Fibroblast of skin of left quadriceps (primary cell): ENCODE measurements around the gene RNF168.
"Not testable (repeated sequence)": the region's sequence is repeated elsewhere in the genome, so short reads cannot be mapped to it uniquely, and the experiment has no call there.

Source experiments
- DNase-seq, 2 experiments: peaks; one replicate each; pipeline ENCODE4 v3.0.0-alpha.2; 2013; ENCODE audit warnings: low read depth in 2 of 2

Gene RNF168

DNA sequence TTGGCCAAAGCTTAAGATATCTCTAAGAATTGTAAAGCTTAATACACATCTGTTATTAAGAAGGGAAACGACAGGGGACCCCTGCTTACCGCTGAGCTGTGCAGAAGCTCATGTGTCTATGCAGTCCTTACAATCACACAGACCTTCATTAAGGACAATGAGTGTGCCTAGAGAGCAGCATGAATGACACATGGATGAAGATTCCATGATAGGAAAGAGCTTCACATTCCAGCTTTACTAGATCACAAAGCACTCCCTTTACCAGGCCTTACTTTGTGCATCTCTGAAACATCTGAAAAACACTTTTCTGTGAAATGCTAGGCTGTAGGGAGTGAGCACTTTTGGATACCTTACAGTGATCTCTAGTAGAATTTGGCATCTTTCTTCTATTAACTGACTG lies 32.0 kb downstream of the RNF168 start:
- peak in 1 of 2 experiments; percentile 4 for DNase-seq

DNA sequence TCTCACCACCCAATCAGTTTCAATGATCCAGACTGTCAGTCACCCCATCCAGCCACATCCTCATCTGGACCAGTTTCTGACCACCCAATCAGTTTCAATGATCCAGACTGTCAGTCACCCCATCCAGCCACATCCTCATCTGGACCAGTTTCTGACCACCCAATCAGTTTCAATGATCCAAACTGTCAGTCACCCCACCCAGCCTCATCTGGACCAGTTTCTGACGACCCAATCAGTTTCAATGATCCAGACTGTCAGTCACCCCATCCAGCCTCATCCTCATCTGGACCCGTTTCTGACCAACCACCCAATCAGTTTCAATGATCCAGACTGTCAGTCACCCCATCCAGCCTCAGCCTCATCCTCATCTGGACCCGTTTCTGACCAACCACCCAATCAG lies 33.4 kb downstream of the RNF168 start:
- not testable (repeated sequence) for DNase-seq

DNA sequence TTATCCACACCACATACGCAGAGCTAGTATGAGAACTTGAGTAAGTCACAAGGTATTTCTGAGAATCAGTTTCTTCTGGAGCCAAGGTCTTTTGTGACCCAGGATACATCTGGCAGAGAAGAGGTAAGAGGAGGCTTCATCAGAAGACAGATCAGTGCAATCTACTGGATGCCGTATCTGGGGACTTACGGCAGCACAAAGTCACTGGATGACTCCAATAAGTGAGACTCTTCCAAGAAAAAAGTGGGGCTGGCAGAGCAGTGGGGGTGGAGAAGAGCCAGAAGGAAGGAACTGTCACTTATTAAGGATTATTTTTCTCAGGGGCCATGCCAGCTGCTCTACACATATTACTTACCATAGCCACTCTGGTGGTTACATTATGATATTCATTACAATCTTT lies 39.8 kb downstream of the RNF168 start:
- DNase-seq: no peak

DNA sequence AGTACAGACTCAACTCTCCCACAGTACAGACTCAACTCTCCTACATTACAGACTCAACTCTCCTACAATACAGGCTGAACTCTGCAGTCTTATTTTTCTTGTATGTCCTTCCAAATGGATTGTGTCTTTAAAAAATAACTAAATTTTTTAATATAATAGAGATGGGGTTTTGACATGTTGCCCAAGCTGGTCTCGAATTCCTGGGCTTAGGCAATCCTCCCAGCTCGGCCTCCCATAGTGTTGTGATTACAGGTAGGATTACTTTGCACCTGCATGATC lies 40.2 kb downstream of the RNF168 start:
- no peak for DNase-seq

DNA sequence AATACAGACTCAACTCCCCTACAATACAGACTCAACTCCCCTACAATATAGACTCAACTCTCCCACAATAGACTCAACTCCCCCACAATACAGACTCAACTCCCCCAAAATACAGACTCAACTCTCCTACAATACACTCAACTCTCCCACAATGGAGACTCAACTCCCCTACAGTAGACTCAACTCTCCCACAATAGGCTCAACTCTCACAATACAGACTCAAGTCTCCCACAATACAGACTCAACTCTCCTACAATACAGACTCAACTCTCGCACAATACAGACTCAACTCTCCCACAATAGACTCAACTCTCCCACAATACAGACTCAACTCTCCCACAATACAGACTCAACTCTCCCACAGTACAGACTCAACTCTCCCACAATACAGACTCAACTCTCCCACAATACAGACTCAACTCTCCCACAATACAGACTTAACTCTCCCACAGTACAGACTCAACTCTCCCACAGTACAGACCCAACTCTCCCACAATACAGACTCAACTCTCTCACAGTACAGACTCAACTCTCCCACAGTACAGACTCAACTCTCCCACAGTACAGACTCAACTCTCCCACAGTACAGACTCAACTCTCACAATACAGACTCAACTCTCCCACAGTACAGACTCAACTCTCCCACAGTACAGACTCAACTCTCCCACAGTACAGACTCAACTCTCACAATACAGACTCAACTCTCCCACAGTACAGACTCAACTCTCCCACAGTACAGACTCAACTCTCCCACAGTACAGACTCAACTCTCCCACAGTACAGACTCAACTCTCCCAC lies 40.7 kb downstream of the RNF168 start:
- DNase-seq: not testable (repeated sequence)

DNA sequence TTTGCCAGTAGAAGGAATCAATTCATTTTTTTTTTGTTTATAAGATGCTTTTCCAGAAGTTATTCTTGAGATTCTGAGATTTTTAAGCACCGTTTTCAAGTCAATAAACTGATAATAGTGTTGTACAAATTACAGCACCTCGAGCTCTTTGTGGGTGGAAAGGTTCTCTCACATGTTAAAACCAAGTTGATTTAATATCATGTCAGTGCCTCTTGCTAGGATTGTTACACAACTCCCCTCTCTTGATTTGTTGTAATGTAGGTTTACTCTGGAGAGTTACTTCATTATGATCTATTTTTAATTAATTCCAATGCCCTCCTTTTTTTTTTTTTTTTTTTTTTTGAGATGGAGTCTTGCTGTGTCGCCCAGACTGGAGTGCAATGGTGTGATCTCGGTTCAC lies 45.5 kb downstream of the RNF168 start:
- DNase-seq: no peak

DNA sequence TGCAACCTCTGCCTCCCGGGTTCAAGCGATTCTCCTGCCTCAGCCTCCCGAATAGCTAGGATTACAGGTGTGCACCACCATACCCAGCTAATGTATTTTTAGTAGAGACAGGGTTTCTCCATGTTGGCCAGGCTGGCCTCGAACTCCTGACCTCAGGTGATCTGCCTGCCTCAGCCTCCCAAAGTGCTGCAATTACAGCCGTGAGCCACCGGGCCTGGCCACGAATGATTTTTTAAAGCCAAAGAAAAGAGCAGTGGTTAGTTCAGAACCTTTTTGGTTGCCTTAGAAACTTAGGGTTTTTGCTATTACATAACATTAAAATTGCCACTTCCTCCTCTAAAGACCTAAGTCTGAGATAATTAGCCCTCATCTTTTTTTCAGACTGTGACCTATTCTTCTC lies 46.1 kb downstream of the RNF168 start:
- not testable (repeated sequence) for DNase-seq

DNA sequence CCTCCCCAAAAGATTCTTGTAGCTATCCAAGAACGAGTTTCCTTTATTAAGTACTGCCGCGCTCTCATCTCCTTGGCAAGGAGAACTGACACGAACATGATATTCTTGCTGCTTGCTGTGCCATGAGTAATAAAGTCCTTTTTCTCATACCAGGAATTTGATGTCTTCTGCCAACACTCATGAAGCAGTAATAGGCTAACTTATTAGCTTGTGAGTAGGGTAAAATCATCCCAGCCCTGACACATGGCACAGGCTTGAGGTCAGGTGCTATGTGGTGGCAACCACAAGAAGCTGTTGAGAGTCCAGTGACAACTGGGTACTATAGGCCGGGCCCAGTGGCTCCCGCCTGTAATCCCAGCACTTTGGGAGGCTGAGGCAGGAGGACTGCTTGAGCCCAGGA lies 48.6 kb downstream of the RNF168 start:
- no peak for DNase-seq

DNA sequence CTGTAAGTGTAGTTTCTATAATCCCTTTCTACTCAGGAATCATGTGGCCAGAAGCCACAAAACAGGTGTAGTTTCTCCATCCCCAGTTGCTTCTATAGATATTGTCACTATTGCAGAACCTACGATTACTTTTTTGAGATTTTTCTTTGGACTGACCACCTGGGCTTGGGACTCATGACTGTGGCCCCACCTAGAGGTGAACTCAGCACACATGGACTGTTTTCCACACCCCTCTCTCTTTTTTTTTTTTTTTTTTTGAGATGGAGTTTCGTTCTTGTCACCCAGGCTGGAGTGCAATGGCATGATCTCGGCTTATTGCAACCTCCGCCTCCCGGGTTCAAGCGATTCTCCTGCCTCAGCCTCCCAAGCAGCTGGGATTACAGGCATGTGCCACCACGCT lies 58.2 kb downstream of the RNF168 start:
- DNase-seq: not testable (repeated sequence)

DNA sequence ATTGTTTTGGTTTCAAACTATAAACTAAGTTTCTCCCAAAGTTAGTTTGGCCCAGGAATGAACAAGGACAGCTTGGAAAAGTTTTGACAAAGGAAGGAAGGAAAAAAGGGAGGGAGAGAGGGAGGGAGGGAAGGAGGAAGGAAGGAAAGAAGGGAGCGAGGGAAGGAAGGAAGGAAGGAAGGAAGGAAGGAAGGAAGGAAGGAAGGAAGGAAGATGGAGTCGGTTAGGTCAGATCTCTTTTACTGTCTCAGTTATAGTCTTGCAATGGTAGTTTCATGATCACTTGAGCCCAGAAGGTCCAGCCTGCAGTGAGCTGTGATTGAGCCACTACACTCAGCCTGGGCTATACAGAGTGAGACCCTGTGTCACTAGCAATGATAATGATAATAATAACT lies 59.1 kb downstream of the RNF168 start:
- no peak for DNase-seq

DNA sequence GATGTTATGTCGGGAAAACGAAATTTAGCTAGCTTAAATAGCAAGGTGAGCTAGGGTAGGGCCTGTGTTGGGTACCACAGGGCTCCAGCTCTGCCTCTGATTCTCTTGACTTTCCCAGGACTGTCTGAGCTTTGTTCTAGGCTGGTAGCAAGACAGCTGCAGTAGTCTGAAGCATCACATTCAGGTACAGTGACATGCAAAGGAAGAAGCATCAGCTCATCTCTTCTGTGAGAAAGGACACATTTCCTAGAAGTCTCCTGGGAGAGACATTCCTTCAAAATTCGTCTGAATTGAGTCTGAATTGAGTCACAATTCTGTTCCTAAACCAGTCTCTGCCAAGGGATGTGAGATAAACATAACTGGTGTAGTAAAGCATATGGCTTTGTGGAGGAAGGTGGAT lies 62.9 kb downstream of the RNF168 start:
- no peak for DNase-seq

DNA sequence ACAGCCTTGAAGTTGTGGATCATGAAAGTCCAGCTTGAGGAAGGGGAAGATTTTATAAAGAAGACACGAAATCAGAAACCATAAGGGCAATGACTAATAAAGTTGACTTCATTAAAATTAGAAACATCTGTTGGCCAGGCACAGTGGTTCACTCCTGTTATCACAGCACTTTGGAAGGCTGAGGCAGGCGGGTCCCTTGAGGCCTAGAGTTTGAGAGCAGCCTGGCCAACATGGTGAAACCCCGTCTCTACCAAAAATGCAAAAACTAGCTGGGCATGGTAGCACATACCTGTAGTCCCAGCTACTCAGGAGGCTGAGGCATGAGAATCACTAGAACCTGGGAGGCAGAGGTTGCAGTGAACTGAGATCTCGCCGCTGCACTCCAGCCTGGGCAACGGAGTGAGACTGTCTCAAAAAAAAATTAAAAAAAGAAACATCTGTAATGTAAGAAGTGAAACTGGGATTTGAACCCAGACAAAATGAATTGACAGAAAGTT lies 63.5 kb downstream of the RNF168 start:
- DNase-seq: peak; percentile 84

DNA sequence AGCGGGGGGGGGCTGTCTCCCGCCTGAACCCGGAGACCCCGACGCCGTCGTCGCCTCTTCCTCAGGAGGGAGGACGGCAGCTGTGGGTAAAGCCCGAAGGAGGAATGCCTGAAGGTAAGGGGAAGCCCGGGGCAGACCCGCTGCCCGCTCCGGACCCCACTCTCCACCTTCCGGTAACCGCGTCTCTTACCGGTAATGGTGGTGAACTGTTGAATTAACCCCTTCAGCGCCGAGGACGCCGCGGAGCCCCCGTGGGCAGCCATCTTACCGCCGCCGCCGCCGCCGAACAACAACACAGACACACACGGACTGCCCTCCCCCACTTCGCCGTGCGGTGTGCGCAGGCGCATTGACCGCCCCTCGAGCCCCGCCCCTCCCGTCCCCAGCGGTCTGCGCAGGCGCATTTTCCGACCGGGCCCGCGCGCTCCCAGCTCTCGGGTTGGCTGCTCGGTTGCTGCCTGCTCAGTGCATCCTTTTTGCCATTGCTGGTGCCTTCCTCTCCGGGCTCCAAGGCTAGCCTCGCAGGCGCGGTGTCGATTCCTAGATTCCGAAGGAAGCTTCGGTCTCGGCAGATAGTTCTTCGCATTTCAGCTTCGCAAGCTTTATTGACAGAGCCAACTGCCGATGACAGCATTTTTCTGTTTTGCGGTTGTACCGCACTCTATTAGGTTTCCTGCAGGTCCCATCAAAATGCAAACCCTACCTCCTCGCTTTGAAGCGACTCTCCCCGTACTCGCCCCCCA lies 71.3 kb downstream of the RNF168 start, which contains the start of gene UBXN7:
TSS of gene UBXN7 (minus strand) at position 291 of the 743 bp plus-strand sequence. CDS start at position 263, 28 bp downstream.
- DNase-seq: peak; percentile 87 to 88

DNA sequence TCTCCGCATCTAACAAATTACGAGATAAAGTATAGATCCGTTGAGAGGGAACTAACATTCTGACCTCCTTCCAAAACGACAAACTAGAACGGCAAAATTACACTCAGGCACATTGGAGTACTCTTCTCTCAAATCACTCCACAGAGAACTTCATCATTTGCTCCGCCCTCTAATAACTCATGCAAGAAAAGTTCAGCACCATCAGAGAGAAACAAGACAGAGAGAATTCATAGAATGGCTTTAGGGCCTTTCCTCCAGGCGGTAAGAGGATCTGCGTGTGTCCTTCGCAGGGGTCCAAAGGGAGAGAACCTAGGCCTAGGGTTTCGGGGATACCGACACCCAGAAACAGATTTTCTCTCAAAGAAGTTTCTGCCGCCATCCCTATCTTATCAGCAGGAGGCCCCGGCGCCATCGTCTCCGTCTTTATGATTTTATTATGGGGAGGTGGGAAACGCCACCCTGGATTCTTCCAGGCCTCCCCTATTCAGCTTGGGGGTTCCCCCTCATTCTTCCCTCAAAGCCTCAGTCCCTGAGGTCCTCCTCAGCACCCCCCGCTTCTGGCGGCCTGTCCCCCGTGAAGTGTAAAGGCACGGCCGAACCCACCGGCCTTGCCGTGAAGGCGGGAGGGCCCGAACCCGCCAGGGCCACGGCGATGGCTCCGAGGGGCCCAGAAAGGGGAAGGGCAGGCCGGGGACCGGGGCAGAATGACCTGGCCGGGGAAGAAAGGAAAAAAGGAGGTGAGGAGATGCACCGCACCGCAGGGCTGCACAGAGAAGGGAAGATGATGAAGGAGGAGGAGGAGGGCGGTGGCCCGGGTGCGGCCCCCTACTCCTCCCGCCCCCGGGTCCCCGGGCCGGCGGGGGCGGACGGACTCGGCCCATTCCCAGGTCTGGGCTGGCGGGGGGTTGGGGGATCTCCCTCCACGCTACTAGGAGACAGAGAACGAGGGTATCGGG lies 72.1 kb downstream of the RNF168 start:
- DNase-seq: peak; percentile 26 to 34

DNA sequence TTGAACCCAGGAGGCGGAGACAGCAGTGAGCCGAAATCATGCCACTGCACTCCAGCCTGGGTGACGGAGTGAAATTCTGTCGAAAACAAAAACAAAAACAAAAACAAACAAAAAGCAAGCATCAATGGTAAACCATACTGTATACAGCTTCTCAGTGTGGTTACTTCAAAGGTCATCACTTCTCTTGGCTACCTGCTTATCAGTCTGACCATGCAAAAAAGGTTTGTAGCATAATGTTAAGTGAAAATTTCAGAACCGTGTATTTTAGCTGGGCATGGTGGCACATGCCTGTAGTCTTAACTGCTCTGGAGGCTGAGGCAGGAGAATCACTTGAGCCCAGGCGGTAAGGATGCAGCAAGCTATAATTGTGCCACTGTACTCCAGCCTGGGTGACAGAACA lies 75.5 kb downstream of the RNF168 start:
- no peak for DNase-seq

DNA sequence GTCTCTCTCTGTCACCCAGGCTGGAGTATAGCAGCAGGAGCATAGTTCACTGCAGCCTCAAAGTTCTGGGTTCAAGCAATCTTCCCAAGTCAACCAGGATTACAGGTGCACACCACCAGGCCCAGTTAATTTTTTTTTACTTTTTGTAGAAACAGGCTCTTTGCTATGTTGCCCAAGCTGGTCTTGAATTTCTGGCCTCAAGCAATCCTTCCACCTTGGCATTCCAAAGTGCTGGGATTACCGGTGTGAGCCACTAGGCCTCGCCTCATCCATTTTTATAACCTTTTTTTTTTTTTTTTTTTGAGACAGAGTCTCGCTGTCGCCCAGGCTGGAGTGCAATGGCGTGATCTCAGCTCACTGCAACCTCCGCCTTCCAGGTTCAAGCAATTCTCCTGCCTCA lies 79.1 kb downstream of the RNF168 start:
- not testable (repeated sequence) for DNase-seq

DNA sequence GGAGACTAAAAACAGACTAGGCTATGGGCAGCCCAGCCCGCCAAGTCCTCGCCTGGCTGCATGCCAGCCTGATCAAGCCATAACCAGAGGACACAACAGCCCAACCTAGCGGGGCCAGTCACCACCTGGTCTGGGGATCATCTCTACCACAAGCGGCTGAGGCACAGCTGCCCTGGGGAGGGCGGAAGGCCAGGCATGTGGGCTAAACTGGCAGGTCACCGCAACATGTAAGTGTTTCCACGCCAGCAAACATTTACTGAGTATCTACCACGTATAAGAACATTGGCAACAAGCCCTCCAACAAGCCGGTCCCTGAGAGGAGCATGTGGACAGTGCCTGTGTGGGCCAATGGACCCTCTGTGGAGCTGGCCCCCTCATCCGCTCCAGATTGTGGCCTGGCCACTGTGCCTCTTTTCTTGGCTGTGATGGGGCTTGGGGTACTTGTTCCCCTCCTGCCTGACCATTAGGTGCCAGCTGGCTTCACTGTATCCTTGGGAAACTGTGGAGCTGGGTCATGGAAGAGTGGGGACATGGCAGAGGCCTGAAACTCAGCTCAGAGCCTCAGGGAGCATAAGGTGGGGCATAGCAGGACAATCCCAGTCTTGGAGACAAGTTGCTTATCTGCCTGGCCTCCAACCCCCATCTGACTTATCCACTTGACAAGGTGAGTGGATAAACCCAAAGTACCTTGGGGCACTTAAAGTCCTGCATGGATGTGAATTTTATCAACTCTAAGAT lies 80.4 kb downstream of the RNF168 start:
- DNase-seq: no peak

DNA sequence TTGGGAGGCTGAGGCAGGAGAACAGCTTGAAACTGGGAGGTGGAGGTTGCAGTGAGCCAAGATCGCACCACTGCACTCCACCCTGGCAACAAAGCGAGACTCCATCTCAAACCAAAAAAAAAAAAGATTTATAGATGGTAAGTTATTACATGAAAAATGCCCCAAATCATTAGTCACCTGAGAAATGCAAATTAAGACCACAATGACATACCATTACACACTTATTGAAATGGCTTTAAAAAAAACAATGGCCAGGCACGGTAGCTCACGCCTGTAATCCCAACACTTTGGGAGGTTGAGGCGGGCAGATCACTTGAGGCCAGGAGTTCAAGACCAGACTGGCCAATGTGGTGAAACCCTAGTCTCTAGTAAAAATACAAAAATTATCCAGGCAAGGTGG lies 81.9 kb downstream of the RNF168 start:
- not testable (repeated sequence) for DNase-seq

DNA sequence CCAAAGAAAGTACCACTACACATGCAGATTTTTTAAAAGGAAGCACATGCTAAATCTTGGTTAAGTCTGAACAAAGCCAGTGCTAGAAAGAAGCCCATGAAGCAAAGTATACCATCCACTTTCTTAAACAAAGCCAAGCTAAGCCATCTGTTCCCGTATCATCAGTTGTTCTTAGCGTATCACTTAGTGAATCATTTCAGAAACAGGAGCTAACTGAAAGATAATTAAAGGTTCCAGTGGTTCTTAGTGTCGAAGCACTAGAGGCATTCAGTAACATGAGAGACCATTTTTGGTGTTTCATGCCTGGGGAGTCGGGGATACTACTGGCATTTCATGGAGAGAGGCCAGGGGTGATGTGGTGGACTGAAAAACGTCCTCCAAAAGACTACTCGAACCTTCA lies 84.2 kb downstream of the RNF168 start:
- no peak for DNase-seq
